ENCODE results near the gene C5.
"Not testable (repeated sequence)": the region's sequence is repeated elsewhere in the genome, so short reads cannot be mapped to it uniquely, and the experiment has no call there.

C5 gene

GRCh38 chr9:121048618-121049017 is 1.5 kb downstream of the C5 start:
- DNase-seq (ENCODE audit: low read depth in 2 of 2): no peak

DNA sequence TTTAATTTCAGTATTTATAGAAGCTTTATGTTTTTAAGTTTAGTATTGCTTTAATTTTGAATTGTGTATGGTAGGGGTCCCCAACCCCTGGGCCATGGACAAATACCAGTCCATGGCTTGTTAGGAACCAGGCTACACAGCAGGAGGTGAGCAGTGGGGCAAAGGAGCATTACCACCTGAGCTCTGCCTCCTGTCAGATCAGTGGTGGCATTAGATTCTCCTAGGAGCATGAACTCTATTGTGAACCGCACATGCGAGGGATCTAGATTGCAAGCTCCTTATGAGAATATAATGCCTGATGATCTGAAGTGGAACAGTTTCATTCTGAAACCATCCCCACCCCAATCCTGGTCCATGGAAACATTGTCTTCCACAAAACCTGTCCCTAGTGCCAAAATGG is 1.9 kb downstream of the C5 start:
- no peak for DNase-seq (ENCODE audit: low read depth in 2 of 2)

DNA sequence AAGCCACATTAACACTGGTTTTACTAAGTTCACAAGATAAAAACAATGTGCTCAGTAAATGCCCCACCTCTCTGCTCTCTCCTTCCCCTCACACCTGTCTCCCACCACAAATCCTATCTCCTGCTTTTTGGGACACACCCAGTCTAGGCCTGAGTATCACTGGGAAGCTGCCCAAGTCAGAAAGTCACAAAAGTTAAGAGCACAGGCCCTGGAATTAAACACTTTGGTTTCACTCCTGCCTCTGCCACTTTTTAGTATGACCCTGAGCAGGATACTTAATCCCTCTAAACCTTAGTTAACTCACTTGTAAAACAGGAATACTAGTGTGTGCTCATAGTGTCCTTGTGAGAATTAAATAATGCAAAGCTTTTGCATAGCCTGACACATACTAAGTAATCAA is 11.3 kb downstream of the C5 start:
- DNase-seq (ENCODE audit: low read depth in 2 of 2): no peak

- no peak for DNase-seq (ENCODE audit: low read depth in 2 of 2)
These were observed 11.7 kb downstream of the C5 start for GRCh38 chr9:121038362-121038761.

- not testable (repeated sequence) for DNase-seq (ENCODE audit: low read depth in 2 of 2)
These were observed 14.4 kb downstream of the C5 start for GRCh38 chr9:121035717-121036116.

DNA sequence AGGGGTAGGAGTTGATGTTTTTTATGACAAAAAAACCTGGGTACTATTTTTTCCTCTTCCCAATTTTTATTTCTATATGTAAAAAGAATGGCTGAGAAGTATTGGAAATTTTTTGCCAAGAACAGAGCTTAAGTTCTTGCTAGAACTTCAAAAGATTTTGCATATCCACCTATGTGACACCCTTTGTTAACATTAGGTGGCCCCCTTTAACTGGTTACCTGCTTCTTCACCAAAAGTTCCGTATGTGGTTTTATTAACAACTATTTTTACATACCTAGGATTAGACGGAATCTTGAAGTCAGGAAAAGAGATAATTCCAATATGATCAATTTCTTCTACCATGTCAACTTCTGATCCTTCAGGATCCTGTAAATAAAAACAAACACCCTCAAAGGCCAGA is 15.5 kb downstream of the C5 start:
- DNase-seq (ENCODE audit: low read depth in 2 of 2): no peak

DNA sequence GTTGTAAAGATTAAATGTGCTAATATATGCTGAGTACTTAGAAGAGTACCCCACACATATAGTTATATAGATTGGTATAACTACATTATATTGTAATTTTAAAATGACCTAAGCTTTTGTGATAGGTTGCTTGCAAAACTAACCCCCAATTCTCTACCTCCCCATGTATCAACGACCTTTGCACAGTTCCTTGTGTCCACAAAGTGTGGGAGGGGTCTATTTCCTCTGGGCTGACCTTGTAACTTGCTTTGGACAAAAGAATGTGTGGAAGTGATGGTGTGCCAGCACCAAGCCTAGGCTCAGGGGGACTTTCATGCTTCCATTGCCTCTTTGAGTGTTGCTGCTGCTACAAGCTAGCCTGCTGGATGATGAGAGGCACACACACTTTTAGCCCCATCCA is 20.6 kb downstream of the C5 start:
- DNase-seq (ENCODE audit: low read depth in 2 of 2): no peak

DNA sequence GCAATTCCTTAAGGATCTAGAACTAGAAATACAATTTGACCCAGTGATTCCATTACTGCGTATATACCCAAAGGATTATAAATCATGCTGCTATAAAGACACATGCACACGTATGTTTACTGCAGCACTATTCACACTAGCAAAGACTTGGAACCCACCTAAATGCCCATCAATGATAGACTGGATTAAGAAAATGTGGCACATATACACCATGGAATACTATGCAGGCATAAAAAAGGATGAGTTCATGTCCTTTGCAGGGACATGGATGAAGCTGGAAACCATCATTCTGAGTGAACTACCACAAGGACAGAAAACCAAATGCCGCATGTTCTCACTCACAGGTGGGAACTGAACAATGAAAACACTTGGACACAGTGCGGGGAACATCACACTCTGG is 21.8 kb downstream of the C5 start:
- DNase-seq (ENCODE audit: low read depth in 2 of 2): not testable (repeated sequence)

DNA sequence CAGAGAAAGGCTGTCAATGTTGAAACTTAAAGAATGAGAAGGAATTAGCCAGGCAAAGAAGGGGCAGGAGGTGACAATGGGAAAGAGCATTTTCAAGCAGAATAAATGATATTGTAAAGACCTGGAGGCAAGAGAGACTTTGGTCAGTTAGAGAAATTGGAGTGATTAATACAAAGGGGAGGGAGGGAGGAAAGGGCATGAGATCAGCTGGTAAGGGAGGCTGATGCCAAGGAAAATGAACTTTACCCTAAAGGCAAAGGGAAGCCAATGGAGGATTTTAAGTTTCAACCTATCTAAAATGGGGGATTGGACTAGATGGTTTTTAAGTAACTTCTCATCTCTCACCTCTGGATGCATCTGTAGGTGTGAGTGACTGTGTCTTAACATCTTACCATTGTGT is 23.3 kb downstream of the C5 start:
- no peak for DNase-seq (ENCODE audit: low read depth in 2 of 2)

DNA sequence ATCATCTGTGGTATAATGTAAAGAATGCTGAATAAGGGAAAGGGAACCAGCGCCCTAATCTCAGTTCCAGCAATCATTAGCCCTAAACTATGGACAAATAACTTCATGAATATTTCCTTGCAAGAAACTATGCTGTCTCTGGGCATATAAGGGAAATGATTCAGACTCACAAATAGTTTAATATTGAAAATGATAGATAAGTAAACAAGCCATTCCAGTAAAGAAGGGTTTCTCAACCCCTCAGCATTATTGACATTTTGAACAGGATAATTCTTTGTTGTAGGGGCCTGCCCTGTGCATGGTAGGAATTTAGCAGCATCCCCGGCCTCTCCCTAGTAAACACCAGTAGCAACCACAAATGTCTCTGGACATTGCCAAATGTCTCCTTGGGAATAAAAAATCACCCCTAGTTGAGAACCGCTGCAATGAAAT is 23.8 kb downstream of the C5 start:
- no peak for DNase-seq (ENCODE audit: low read depth in 2 of 2)

GRCh38 chr9:121024237-121024636 is 25.8 kb downstream of the C5 start:
- no peak for DNase-seq (ENCODE audit: low read depth in 2 of 2)

DNA sequence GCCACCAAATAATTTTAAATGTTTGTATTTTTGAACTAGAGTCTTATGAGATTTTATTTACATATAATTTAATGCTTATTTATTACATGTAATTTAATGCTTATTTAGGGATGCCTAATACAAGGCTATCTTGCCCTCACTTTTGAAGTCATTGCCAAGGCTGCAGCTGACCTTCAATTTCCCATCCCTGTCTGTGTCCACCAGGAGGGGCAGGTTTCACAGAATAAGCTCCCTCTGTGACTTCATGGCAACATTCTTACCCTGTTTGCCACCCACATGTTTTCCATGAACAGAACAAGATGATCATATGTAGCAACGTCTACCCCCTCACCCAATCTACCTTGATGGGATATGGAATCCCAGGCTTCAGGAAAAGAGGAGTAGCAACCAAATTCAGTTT is 27.0 kb downstream of the C5 start:
- no peak for DNase-seq (ENCODE audit: low read depth in 2 of 2)

GRCh38 chr9:121021301-121021700 is 28.8 kb downstream of the C5 start:
- no peak for DNase-seq (ENCODE audit: low read depth in 2 of 2)

DNA sequence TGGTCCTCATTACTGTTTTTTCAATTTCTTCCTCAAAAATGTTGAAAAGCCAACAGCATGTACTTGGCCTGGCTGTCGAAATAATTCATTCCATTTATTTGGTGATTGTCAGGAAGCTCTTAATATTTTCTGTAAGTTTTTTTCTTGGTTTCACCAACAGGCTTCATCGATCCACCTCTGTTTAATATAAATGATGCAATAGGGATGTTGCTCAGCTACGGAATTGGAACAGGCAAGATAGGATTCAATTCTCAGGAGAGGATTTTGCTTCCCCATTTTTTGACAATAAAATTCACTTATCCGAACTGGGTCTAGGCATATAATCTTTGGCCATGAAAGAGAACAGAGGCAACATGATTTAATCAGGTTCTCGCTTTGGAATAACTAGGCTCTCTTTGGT is 30.8 kb downstream of the C5 start:
- DNase-seq (ENCODE audit: low read depth in 2 of 2): no peak

- no peak for DNase-seq (ENCODE audit: low read depth in 2 of 2)
These were observed 36.2 kb downstream of the C5 start for GRCh38 chr9:121013911-121014310.

DNA sequence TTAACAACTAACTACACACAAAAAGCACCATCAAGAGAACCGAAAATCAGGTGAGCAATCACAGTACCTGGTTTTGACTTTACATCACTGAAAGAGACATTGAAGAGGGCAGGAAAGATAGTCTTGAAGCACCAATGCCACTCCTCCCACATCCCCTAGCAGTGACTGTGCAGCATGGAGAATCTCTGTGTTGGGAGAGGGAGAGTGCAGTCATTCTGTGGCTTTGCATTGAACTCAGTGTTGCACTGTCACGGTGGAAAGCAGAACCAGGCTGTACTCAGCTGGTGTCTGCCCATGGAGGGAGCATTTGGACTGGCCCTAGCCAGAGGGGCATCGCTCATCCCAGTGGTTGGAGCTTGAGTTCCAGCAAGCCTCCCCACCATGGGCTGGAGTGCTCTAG is 40.4 kb downstream of the C5 start:
- DNase-seq (ENCODE audit: low read depth in 2 of 2): no peak

- DNase-seq (ENCODE audit: low read depth in 2 of 2): no peak
These were observed 50.8 kb downstream of the C5 start for GRCh38 chr9:120999317-120999716.

DNA sequence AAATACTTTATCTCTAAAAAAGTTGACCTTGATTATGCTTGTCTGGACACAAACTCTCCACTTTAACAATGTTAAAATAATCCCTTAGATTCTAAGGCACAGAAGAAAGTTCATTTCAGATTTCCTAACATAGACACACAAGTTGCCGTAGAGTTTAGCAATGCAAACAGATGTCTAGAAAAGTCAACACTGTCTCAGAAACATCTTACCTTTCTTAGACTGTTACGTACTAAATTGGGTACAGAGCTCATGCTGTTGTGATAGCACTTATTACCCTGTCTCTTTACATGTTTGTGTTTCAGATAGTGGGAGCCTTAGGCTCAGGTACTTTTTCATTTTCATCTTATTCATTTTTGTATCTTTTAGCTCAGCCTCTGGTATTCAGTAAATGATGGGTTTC is 52.0 kb downstream of the C5 start:
- no peak for DNase-seq (ENCODE audit: low read depth in 2 of 2)

- no peak for DNase-seq (ENCODE audit: low read depth in 2 of 2)
These were observed 52.6 kb downstream of the C5 start for GRCh38 chr9:120997502-120997901.

- DNase-seq (ENCODE audit: low read depth in 2 of 2): no peak
These were observed 53.7 kb downstream of the C5 start for GRCh38 chr9:120996409-120996808.

GRCh38 chr9:120989065-120989464 is 61.0 kb downstream of the C5 start:
- DNase-seq (ENCODE audit: low read depth in 2 of 2): no peak

DNA sequence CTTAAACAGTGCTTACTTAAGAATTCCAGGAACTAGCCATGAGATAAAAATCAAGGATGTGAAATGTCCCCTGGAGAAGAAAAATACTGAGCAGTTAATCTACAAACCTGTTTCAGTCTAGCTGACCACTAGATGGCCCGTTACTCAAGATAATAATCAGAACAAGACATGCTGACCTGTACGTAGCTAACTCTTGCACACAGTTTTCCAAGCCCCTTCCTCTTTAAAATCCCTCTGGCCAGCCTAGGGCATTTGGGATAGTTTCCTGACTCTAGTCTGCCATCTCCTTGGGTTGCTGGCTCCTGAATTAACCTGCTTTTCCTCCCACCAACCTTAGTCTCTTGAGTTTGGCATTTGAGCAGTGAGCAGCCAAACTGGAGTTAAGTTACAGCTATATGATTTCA is 64.3 kb downstream of the C5 start:
- DNase-seq (ENCODE audit: low read depth in 2 of 2): no peak

- no peak for DNase-seq (ENCODE audit: low read depth in 2 of 2)
These were observed 66.7 kb downstream of the C5 start for GRCh38 chr9:120983259-120983837.

DNA sequence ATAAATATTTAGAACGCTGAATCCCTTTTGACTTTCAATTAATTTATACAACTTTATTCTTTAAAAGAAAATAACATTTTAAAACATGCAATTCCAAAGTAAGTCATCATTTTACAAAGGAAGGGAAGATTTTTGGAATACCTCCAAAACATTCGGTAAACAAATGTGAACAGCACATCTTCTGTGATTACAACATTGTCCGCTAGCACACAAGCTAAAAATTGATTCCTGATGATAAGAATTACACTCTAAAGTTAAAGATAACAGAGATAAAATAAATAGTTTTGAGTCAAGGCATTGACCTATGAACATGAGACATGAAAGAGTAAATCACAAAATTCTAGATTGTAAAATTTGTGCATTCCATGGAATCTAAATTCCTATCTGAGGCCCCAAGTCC is 67.2 kb downstream of the C5 start:
- no peak for DNase-seq (ENCODE audit: low read depth in 2 of 2)

- no peak for DNase-seq (ENCODE audit: low read depth in 2 of 2)
These were observed 69.1 kb downstream of the C5 start for GRCh38 chr9:120980951-120981350.
